Prostate gland (tissue), 2 donors: ENCODE results near the gene MAP3K7.

ENCODE experiments used
- POLR2A ChIP-seq: fragments of 450-650 bp; IDR thresholded peaks from one replicate; pipeline ENCODE4 v1.6.1; 2016; ENCODE audit warnings: antibody characterized with exemption, mild to moderate bottlenecking
- POLR2AphosphoS5 ChIP-seq: sonication (generic); formaldehyde crosslinking; IDR thresholded peaks from one replicate; pipeline ENCODE4 v1.6.1; 2017; ENCODE audit warnings: antibody characterized with exemption
- TF ChIP-seq, protein P1 (sequence below), 4 experiments: fragments of 200-600 bp in 2 of 4; fragments of 450-650 bp in 2 of 4; sonication (generic) in 2 of 4; IDR thresholded peaks; 1 replicate in 3 of 4; 2 replicates in 1 of 4; pipeline ENCODE4 v1.5.1; 2016 to 2019; ENCODE audit warnings: antibody characterized with exemption in 4 of 4, mild to moderate bottlenecking in 2 of 4, moderate library complexity in 2 of 4

DNA sequence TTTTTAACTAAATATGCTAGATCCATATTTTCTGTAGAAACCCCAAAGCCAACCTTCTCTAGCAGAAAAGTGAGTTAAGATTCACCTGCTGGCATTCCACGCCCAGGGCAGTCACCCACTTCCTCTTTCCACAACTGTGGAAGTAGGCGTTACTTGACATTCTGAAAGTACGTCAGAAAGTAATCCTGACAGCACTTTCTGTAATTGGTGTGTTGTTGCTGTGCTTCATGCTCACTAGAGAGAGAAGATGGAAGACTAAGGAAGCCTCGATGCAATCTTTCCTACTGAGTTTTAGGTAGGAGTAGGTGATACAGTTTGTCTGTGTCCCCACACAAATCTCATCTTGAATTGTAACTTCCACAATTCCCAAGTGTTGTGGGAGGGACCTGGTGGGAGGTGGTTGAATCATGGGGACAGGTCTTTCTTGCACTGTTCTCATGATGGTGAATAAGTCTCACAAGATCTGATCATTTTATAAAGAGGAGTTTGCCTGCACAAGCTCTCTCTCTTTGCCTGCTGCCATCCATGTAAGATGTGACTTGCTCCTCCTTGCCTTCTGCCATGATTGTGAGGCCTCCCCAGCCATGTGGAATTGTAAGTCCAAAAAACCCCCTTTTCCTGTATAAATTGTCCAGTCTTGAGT lies 101.1 kb downstream of the MAP3K7 start:
- TF ChIP-seq, protein P1, sequence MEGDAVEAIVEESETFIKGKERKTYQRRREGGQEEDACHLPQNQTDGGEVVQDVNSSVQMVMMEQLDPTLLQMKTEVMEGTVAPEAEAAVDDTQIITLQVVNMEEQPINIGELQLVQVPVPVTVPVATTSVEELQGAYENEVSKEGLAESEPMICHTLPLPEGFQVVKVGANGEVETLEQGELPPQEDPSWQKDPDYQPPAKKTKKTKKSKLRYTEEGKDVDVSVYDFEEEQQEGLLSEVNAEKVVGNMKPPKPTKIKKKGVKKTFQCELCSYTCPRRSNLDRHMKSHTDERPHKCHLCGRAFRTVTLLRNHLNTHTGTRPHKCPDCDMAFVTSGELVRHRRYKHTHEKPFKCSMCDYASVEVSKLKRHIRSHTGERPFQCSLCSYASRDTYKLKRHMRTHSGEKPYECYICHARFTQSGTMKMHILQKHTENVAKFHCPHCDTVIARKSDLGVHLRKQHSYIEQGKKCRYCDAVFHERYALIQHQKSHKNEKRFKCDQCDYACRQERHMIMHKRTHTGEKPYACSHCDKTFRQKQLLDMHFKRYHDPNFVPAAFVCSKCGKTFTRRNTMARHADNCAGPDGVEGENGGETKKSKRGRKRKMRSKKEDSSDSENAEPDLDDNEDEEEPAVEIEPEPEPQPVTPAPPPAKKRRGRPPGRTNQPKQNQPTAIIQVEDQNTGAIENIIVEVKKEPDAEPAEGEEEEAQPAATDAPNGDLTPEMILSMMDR (IDR thresholded peaks at IDR 0.05): no peak
- TF ChIP-seq POLR2A: no peak
- no peak for TF ChIP-seq POLR2AphosphoS5
